COLO668 (cell line): ENCODE data around the gene URB1.
"Not testable (repeated sequence)": the region's sequence is repeated elsewhere in the genome, so short reads cannot be mapped to it uniquely, and the experiment has no call there.

Source experiments
- DNase-seq: peaks from one replicate; lab custom pipeline; 2025; ENCODE audit not compliant: unreplicated experiment; lab: John Stamatoyannopoulos, UW

URB1 gene

DNA sequence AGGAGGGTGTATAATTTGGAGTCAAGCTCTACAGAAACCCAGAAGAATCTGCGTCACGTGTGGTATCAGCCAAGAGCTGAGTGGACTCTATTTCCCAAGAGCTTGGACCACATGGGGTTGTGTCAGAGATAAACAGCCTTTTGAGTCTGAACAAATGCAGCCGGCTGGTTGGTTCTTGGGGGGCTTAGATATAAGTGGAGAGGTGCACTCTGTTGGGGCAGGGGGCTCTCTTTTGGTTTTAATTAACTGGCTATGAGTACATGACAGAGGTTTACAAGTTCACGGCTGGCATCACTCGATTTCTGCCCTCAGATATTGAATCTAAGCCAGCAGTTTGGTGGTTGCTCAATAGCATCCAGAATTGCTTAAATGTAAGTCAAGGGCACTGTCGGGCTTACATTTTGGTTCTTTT, 94.7 kb downstream of the URB1 start:
- no peak for DNase-seq

- DNase-seq, result no peak
Observed at GRCh38 chr21:32297449-32297848, 95.4 kb downstream of the URB1 start.

DNA sequence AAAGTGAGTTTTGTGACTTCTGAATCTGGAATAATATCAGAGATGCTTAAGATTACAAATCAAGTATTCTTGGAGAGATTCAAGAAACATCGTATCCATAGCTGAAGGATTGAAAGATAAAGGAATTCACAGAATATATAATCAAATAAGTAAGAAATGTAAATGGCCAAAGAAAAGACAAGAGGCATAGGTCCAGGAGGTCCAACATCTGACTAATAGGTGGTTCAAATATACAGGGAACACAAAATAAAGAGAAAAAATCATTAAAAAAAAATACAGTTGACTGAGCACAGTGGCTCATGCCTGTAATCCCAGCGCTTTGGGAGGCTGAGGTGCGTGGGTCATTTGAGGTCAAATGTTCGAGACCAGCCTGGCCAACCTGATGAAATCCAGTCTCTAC, 107.3 kb downstream of the URB1 start:
- no peak for DNase-seq

DNA sequence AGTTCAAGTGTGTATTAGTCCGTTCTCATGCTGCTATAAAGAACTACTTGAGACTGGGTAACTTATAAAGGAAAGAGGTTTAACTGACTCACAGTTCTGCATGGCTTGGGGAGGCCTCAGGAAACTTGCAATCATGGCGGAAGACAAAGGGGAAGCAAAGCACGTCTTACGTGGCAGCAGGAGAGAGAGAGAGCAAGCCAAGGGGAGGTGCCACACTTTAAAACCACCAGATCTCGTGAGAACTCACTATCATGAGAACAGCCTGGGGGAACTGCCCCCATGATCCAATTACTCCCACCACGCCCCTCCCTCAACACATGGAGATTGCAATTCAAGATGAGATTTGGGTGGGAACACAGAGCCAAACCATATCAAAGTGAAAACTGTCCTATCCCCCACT, 109.8 kb downstream of the URB1 start:
- no peak for DNase-seq

GRCh38 chr21:32281531-32281930, 111.3 kb downstream of the URB1 start:
- DNase-seq, result no peak

DNA sequence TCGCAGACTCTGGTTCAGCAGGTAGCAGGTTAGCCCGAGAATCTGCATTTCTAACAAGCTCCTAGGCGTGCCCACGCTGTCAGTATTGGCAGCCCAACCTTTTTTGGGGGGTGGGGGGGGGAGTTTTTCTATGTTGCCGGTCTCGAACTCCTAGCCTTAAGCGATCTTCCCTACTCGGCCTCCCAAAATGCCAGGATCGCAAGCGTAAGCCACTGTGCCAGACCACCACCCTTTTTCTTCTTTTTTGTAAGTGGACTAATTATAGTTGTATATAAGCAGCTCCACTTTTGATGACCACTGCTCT, 113.5 kb downstream of the URB1 start:
- no peak for DNase-seq

DNA sequence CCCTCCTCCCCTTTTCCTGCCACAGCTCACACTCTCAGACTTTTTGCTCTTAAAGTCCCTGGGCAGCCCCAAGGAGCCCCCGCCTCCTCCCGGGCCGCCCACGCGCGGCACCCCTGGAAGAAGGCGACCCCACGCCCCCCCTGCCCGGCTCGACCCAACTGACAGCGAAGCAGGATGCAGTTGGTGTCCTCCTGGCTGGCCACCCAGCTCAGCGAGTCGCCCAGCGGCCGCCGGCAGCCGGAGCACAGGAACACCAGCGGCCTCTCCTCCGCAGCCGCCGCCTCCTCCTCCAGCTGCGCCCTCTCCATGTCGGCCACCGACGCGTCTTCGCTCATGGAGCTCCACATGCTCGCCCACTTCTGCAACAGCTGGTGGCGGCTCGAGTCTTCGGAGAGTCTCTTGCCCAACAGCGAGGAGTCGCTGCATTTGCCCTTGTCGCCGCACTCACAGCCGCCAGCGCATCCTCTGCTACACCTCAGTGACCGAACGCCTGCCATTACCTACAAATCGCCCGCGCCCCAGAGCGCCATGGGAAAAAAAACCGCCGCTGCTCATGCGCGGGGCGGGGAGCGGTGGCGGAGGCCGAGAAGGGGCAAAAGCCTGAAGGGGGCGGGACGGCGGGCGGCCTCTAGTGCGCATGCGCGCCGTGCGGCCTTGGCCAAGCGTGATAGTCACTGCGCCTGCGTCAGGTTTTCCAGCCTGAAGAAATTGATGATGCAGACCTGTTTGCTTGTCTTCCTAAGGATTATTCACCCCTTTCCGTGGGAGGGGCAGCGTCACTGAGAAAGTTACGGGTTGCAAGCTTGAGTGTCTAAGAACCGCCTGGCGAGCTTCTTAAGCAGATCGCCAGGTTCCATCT, 114.1 kb downstream of the URB1 start, which contains the start of gene MIS18A:
Gene MIS18A (minus strand): TSS at position 532 of the 859 bp plus-strand sequence. CDS start 35 bp downstream, at position 497.
- DNase-seq, result peak; percentile 97

DNA sequence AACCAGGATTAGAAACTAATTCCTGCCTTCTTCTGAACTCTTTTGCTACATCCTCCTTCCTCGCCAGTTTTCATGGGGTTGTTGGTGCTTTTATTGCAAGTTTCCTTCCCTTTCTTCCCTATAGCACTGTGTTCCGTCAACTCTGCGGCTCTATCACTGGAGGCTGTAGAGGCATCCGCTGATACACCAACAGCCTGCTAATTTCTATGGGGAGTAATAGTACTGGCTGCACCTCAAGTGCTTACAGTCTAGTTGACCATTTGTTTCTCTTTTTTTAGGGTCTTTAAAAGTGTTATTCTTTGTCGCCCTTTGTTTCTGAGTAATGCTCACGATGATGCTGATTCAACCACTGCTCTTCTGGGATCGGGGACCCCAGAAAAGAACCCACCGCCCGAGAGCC, 114.7 kb downstream of the URB1 start:
- DNase-seq, result no peak

DNA sequence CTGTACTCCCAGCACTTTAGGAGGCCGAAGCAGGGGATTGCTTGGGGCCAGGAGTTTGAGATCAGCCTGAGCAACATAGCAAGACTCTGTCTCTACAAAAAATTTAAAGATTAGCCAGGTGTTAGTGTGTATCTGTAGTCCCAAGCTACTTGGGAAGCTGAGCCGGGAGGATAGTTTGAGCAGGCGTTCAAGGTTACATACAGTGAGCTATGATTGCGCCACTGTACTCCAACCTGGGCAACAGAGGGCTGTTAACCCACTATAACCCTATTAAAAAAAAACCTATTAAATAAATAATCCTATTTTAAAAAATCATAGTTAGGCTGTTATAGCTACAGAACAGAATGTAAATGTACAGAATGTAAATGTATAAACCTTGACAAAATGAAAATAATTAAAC, 116.1 kb downstream of the URB1 start:
- no peak for DNase-seq

GRCh38 chr21:32270748-32271147, 122.1 kb downstream of the URB1 start:
- DNase-seq, result no peak

- not testable (repeated sequence) for DNase-seq
Observed at GRCh38 chr21:32265321-32265720, 127.5 kb downstream of the URB1 start.

DNA sequence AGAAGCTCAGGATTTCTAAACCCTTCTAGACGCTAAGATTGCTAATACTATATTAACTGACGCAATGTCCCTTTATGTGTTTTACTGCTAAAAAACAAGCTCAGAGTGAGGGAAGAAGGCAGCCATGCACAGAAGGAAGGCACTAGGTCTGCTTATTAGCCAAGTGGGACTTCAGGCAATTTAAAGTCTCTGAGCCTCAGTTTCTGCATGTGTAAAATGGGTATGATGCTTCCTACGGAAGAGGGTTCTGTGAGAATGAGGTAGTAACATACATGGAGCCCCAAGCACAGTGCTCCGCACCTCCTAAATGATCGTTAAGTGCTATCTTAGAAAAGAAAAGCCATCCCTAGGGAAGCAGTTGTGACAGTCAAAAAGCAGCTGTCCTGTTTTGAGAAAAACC, 130.9 kb downstream of the URB1 start:
- DNase-seq, result no peak
